Activated CD8-positive, alpha-beta memory T cell treated with anti-CD3 and anti-CD28 coated beads for 24 hours (primary cell): ENCODE data around the gene CNTROB.

Experiments used
- DNase-seq: peaks from one replicate; pipeline ENCODE4 v3.0.0-alpha.2; 2020

CNTROB gene

GRCh38 chr17:7987112-7987893, 55.3 kb downstream of the CNTROB start:
- no peak for DNase-seq

GRCh38 chr17:7988750-7989178, 56.8 kb downstream of the CNTROB start:
- DNase-seq: peak; percentile 64

GRCh38 chr17:7989781-7990655, 58.0 kb downstream of the CNTROB start:
- peak; percentile 100 for DNase-seq

DNA sequence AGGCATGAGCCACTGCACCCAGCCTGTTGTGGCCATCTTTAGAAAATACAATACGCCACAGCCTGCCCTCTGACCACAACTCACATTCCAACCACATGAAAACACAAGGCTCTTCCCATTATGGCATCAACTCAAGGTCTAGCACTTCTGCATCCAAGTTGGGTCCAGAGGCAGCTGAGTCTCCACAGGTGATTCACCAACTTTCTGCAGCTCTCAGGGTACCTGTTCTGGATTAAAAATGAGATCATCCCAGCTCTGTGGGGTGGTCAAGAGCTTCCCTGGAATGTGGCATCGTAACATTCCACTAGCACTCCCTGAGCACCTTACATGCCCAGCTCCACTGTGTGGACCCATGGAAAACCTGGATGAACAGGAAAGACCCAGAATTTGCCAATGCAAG, 60.5 kb downstream of the CNTROB start:
- no peak for DNase-seq

DNA sequence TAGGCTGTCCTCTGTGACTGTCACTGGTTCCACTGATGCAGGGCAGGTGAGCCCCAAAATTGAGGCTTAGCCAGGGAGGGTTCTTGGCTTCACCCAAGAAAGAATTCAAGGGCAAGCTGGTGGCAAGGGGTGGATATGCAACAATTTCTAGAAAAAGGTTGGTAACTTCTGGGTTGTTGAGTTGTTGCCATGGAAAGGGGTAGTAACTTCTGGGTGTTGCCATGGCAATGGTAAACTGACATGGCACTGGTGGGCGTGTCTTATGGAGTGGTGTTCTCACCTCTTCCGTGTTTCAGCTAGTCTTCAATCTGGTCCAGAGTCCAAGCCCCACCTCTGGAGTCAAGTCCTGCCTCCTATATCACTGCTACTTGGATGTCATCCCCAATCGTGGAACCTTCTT, 60.9 kb downstream of the CNTROB start:
- DNase-seq: no peak

DNA sequence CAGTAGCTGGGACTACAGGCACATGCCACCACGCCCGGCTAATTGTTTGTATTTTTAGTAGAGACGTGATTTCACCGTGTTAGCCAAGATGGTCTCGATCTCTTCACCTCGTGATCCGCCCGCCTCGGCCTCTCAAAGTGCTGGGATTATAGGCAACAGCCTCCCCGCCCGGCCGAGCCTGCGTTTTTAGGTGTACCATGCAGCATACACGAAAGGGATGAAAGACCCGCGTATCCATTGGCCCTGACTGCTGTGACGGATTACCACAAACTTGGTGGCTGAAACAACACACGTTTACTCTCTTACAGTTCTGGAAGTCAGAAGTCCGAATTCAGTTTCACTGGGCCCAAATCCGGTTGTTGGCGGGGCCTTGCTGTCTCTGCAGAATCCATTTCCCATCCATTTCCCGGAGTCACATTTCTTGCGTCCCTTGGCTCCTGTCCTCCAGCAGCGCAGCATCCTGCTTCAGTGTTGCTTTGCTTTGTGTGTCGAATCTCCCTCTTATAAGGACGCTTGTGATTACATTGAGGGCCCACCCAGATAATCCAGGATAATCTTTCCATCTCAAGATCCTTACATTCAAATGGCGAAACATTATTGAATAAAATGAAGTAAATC, 62.1 kb downstream of the CNTROB start:
- DNase-seq: no peak

GRCh38 chr17:7995724-7996123, 63.7 kb downstream of the CNTROB start:
- no peak for DNase-seq

DNA sequence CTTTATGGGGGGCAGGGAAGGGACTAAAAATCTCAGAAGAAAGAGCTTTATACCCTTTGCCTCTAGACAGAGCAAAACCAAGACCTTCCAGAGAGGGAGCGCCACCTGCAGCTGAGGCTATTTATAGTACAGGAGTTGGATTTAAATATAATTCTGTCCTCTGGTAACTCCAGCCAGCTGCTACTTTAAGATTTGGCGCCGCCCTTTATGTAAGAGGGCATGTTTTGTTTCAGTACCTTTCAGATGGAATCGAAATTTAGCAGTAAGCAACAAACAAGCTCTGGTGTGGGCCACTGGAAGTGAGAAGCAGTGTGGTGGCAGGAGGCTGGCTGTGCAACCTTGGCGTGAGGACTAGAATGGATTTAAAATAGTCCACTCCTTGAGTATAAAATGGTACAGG, 65.2 kb downstream of the CNTROB start:
- no peak for DNase-seq
